Skeletal muscle cell (primary cell): ENCODE measurements around the gene C1orf226.
"Not testable (repeated sequence)": the region's sequence is repeated elsewhere in the genome, so short reads cannot be mapped to it uniquely, and the experiment has no call there.

Source experiments
- DNase-seq: peaks from one replicate; pipeline ENCODE4 v3.0.0-alpha.2; 2010; ENCODE audit warnings: low read depth
- H3K4me3 ChIP-seq: 2 replicates; pipeline ENCODE4 v1.5.1; 2011; ENCODE audit warnings: low read depth, mild to moderate bottlenecking, control low read depth, low read length, moderate library complexity

Gene C1orf226

GRCh38 chr1:162397039-162397448, 15.5 kb downstream of the C1orf226 start:
- H3K4me3 ChIP-seq, result no peak overlapping the region
- DNase-seq, result peak; percentile 23

GRCh38 chr1:162397943-162398560, 16.5 kb downstream of the C1orf226 start:
- DNase-seq, result no peak
- no peak overlapping the region for H3K4me3 ChIP-seq

GRCh38 chr1:162398999-162399580, 17.6 kb downstream of the C1orf226 start:
- H3K4me3 ChIP-seq, result no peak overlapping the region
- DNase-seq, result no peak

GRCh38 chr1:162400790-162401355, 19.3 kb downstream of the C1orf226 start:
- no peak overlapping the region for H3K4me3 ChIP-seq
- DNase-seq, result no peak

- DNase-seq, result peak; percentile 62
- no peak overlapping the region for H3K4me3 ChIP-seq
These were observed 23.1 kb downstream of the C1orf226 start for GRCh38 chr1:162404550-162405160.

GRCh38 chr1:162405800-162406199, 24.3 kb downstream of the C1orf226 start:
- no peak for DNase-seq
- no peak overlapping the region for H3K4me3 ChIP-seq

- no peak overlapping the region for H3K4me3 ChIP-seq
- DNase-seq, result no peak
These were observed 25.3 kb downstream of the C1orf226 start for GRCh38 chr1:162406811-162407210.

GRCh38 chr1:162407539-162407938, 26.0 kb downstream of the C1orf226 start:
- no peak for DNase-seq
- H3K4me3 ChIP-seq, result no peak overlapping the region

- DNase-seq, result no peak
- no peak within 1 kb of the TSS for H3K4me3 ChIP-seq
These were observed 30.5 kb downstream of the C1orf226 start, which contains the start of gene SH2D1B for GRCh38 chr1:162412002-162412401. TSS of gene SH2D1B (minus strand) at chr1:162412136. CDS start at chr1:162412016, 120 bp downstream.

- no peak overlapping the region for H3K4me3 ChIP-seq
- no peak for DNase-seq
These were observed 34.7 kb downstream of the C1orf226 start for GRCh38 chr1:162416215-162416614.

- DNase-seq, result no peak
- H3K4me3 ChIP-seq, result no peak overlapping the region
These were observed 35.4 kb downstream of the C1orf226 start for GRCh38 chr1:162416909-162417308.

- H3K4me3 ChIP-seq, result no peak overlapping the region
- no peak for DNase-seq
These were observed 36.1 kb downstream of the C1orf226 start for GRCh38 chr1:162417650-162418049.

- H3K4me3 ChIP-seq, DNase-seq: not testable (repeated sequence)
These were observed 37.1 kb downstream of the C1orf226 start for GRCh38 chr1:162418584-162418983.

GRCh38 chr1:162419450-162419931, 38.0 kb downstream of the C1orf226 start:
- H3K4me3 ChIP-seq, DNase-seq: not testable (repeated sequence)

- no peak overlapping the region for H3K4me3 ChIP-seq
- DNase-seq, result no peak
These were observed 38.6 kb downstream of the C1orf226 start for GRCh38 chr1:162420120-162420519.

- no peak overlapping the region for H3K4me3 ChIP-seq
- DNase-seq, result no peak
These were observed 40.0 kb downstream of the C1orf226 start for GRCh38 chr1:162421258-162422164.

- no peak overlapping the region for H3K4me3 ChIP-seq
- no peak for DNase-seq
These were observed 41.3 kb downstream of the C1orf226 start for GRCh38 chr1:162422662-162423375.

- H3K4me3 ChIP-seq, result no peak overlapping the region
- no peak for DNase-seq
These were observed 49.1 kb downstream of the C1orf226 start for GRCh38 chr1:162430583-162430982.
